Gastroesophageal sphincter (tissue), 3 donors: ENCODE data around the gene LIAS.
"Not testable (repeated sequence)": the region's sequence is repeated elsewhere in the genome, so short reads cannot be mapped to it uniquely, and the experiment has no call there.

Experiments
- CTCF ChIP-seq, 4 experiments: fragments of 200-600 bp in 2 of 4; fragments of 450-650 bp in 2 of 4; sonication (generic) in 1 of 4; IDR thresholded peaks; one replicate each; pipeline ENCODE4 v1.5.1; 2017 to 2019; ENCODE audit warnings: antibody characterized with exemption in 4 of 4, mild to moderate bottlenecking in 2 of 4, moderate library complexity in 2 of 4
- EP300 ChIP-seq: sonication (generic); formaldehyde crosslinking; IDR thresholded peaks from one replicate; pipeline ENCODE4 v1.6.1; 2017; ENCODE audit warnings: antibody characterized with exemption, mild to moderate bottlenecking
- POLR2A ChIP-seq, 2 donors: fragments of 450-650 bp; IDR thresholded peaks; one replicate each; pipeline ENCODE4 v1.6.1; 2017; ENCODE audit warnings: antibody characterized with exemption in 2 of 2, mild to moderate bottlenecking in 2 of 2, moderate library complexity in 1 of 2

DNA sequence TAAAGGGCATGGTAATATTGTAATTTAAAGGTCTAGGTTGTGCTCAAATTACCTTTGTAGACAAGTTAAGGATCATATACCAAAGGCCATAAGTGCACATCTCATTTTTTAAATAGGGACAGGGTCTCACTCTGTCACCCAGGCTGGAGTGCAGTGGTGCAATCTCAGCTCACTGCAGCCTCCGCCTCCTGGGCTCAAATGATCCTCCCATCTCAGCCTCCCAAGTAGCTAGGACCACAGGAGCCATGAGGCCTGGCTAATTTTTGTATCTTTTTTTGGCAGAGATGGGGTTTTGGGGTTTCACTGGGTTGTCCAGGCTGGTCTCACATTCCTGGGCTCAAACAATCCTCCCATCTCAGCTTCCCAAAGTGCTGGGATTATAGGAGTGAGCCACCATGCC is 55.4 kb downstream of the LIAS start:
- TF ChIP-seq CTCF (IDR thresholded peaks at IDR 0.05); POLR2A (IDR thresholded peaks at IDR 0.05); EP300: not testable (repeated sequence)
